IPS-18a (cell line): ENCODE data around the gene KCNH3.

Experiments used
- H3K27ac ChIP-seq: one replicate; pipeline ENCODE4 v1.5.1; 2013; ENCODE audit warnings: low read length
- H3K27me3 ChIP-seq: one replicate; pipeline ENCODE4 v1.6.1; 2013; ENCODE audit warnings: mild to moderate bottlenecking, low read length; ENCODE audit not compliant: control insufficient read depth, insufficient read depth
- H3K36me3 ChIP-seq: one replicate; pipeline ENCODE4 v1.6.1; 2013; ENCODE audit warnings: low read depth, low read length; ENCODE audit not compliant: control insufficient read depth
- H3K4me1 ChIP-seq: one replicate; pipeline ENCODE4 v1.6.1; 2013; ENCODE audit warnings: low read depth, low read length; ENCODE audit not compliant: control insufficient read depth
- H3K4me3 ChIP-seq: one replicate; pipeline ENCODE4 v1.5.1; 2013; ENCODE audit warnings: low read length
- H3K9ac ChIP-seq: one replicate; pipeline ENCODE4 v1.6.1; 2013; ENCODE audit warnings: mild to moderate bottlenecking, low read length, moderate library complexity
- H3K9me3 ChIP-seq: one replicate; pipeline ENCODE4 v1.6.1; 2013; ENCODE audit warnings: low read depth, low read length; ENCODE audit not compliant: control insufficient read depth

The KCNH3 gene

DNA sequence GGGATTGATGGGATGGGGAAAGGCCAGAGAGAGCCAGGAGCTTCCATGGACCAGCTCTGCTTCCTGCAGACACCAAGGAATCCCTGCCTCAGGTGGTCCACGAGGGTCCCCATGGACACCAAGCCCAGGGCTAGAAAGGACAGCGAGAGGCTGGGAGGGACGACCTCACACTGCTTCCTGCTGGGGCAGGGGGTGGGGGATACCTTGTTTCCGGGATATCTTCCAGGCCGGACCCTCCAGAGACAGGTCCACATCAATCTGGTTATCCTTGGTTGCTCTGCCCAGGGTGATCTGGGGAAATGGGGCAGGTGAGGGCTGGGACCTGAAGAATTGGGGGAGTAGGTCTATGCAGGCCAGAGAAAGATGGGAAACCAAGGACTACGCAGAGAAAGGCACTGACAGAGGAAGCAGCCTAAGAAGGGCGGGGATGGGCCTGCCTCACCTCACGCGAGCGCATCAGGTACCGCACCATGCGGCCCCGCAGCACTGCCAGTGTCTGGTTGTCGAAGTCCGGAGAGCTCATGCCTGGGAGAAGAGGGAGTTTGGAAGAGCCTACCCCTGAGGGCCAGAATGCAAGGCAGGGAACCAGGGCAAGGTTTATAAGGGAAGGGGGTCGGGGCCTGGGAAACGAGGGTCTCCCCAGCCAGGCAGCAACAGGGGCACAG lies 20.3 kb downstream of the KCNH3 start:
- peaks cover 53% of the 10 kb centered on the region for H3K36me3 ChIP-seq
- no peak overlapping the region for H3K27ac ChIP-seq
- H3K27me3 ChIP-seq = no peaks in the 10 kb centered on the region
- no peak overlapping the region for H3K4me3 ChIP-seq
- H3K9ac ChIP-seq = no peak overlapping the region
- no peaks in the 10 kb centered on the region for H3K4me1 ChIP-seq
- H3K9me3 ChIP-seq = no peaks in the 10 kb centered on the region

DNA sequence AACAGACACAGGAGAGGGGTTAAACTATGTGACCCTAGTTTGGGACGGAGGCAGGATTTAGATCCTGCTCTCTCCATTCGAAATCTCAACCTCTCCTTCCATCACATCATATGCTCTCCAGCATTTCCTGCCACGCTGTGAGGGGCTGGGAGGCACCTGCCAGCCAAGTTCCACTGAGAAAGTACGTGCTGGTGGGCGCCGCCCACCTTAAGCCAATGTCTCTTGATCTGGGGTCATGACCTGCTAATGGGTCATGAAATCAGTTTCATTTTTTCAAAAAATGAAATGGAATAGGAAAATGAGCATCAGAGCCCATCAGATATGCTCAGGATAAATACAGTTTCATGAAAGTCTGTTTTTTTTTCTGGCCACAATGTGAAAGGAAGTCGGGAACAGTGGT lies 21.9 kb downstream of the KCNH3 start:
- Histone ChIP-seq H3K4me3 (no peak overlapping the region), H3K36me3 (peaks cover 65% of the 10 kb centered on the region), H3K9ac (no peak overlapping the region), H3K27ac (no peak overlapping the region), H3K27me3 (no peaks in the 10 kb centered on the region), H3K9me3 (no peaks in the 10 kb centered on the region), H3K4me1 (no peaks in the 10 kb centered on the region)

DNA sequence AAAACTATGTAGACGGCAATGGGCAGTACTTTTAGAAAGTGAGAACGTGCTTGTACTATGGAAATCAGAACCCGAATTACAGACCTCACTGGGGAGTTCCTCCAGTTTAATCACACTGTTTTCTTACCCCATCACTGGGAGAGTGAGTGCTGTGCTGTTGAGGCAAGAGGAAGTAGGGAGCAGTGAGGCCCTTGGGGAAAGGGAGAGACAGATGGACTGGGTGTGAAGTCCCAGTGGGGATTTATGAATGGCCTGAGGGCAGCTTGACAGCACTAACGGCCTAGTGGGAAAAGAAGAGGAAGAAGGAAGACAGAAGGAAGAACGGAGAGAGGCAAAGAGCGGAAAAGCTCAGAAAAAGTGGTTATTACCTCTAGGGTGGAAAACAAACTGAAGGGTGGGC lies 23.4 kb downstream of the KCNH3 start:
- H3K36me3 ChIP-seq = peaks cover 66% of the 10 kb centered on the region
- H3K9me3 ChIP-seq = no peaks in the 10 kb centered on the region
- no peaks in the 10 kb centered on the region for H3K4me1 ChIP-seq
- H3K9ac ChIP-seq = no peak overlapping the region
- no peak overlapping the region for H3K27ac ChIP-seq
- no peaks in the 10 kb centered on the region for H3K27me3 ChIP-seq
- no peak overlapping the region for H3K4me3 ChIP-seq

DNA sequence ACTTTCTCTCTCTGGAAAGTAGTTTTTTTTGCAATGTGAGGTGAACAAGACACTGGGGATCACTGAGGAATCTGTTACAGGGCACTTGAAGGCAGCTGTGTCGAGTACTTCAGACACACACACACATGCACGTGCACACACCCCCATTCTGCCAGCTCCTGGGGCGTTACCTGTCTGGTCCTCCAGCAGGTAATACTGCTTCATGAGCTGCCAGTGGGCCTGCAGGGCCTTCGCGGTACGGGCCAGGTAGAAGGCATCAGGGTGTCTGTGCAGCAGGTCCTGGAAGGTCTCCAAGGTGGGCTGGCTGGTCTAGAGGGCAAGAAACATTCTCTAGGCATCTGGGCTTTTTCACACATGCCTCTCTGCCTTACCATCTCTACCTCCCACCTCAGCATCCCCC lies 24.0 kb downstream of the KCNH3 start:
- H3K36me3 ChIP-seq = peaks cover 66% of the 10 kb centered on the region
- no peaks in the 10 kb centered on the region for H3K9me3 ChIP-seq
- H3K4me3 ChIP-seq = no peak overlapping the region
- H3K27ac ChIP-seq = no peak overlapping the region
- H3K27me3 ChIP-seq = no peaks in the 10 kb centered on the region
- H3K9ac ChIP-seq = no peak overlapping the region
- H3K4me1 ChIP-seq = no peaks in the 10 kb centered on the region

DNA sequence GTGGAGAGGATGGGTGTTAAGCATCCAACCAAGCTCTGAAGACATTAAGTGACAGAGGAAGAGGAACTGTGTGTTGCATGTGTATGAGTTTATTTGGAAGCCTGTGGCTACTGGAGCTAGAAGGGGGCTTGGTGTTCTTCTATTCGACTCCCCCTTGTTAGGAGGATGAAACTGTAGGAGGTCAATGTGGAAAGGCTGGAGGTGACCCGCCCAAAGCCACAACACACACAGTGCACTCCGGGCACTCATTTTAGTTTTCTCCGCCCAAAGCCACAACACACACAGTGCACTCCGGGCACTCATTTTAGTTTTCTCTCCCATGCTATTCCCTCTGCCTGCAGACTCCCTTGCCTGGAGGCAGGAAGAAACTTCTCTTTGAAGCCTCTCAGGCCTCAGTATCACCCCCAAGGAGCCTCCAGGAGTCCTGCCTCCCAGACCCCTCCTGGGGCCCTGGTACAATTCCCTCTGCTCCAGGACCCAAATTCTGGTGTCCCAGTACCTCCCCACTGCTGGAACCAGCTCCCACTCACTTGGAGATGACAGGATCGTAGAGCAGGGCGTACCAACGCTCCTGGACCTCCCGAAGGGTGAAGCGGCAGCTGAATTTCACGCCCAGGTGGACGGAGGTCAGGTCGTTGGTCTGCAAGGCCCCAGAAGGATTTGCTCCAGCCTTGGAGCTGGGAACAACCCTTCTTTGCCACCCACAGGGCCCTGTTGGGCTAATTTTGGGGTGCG lies 25.3 kb downstream of the KCNH3 start:
- Histone ChIP-seq H3K36me3 (peaks cover 56% of the 10 kb centered on the region), H3K4me3 (no peak overlapping the region), H3K4me1 (no peaks in the 10 kb centered on the region), H3K9ac (no peak overlapping the region), H3K9me3 (no peaks in the 10 kb centered on the region), H3K27ac (no peak overlapping the region), H3K27me3 (no peaks in the 10 kb centered on the region)

DNA sequence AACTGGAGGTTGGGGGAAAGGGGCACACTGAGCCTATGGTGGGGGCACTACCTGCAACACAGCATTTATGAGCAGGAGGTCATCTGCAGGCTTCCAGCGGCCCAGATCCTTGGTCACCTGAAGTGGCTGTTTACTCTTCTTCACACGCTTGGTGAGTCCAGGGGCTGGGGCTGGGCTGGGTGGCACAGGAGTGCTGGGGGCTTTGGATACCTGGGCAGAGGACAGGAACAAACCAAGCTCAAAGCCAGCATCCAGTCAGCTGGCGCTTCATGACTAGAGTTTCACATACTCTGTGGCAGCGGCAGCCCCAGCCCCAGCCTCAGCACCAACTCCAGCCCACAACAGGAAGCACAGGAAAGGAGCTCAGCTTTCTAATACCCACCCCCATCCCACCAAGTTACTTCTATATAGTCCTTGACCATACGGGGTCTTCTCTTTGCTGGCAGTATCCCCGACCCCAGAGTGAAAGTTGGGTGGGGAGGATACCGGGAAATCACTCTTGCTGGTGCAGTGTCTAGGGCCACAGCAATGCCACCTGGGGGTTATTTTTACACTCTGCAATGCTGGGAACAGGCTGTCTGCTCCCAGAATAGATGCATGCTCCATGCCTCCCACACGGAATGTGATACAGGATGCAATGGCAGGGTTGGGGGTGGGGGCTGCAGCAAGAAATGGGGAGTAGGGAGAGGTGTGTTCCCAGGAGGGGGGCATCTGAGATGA lies 26.0 kb downstream of the KCNH3 start:
- H3K36me3 ChIP-seq = peaks cover 49% of the 10 kb centered on the region
- H3K4me3 ChIP-seq = no peak overlapping the region
- no peak overlapping the region for H3K27ac ChIP-seq
- H3K9ac ChIP-seq = no peak overlapping the region
- H3K9me3 ChIP-seq = no peaks in the 10 kb centered on the region
- H3K27me3 ChIP-seq = no peaks in the 10 kb centered on the region
- no peaks in the 10 kb centered on the region for H3K4me1 ChIP-seq

DNA sequence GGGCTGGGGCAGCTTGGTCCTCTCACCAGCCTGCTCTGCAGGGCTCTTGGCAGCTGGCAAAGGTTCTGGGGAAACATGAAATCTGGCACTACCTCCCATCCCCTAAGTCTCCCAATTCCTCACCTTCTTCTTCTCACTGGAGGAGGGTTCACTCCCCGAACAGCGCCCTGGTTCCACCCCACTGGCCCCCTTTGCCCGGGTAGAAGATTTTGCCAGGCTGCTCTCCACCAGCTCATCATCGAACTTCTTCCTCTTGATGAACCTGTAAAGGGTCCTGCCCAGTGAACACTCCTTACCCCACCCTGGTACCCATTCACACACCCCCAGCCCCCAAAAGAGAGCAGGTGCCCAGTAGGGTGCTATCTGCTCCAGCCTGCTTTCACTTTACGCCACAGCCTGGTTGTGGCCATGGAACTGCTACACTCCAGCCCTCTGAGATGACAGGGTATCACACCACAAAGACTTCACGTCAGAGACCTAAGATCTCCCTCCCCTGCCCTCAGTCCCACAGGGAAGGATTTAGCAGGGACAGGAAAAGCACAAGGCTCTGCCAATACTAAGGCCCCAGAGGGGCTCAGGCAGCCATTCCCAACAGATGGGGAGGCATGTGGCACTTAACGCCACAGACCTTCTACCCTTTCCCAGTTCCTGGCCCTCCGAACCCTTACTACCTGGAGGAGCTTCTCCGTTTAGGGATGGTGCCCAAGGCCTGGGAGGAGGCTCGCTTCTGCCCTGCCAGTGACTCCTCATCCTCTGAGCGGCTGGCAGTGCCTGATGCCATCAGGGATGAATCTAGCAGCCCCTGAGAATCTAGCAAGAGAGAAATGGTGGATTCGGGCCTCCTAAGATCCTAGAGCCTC lies 26.8 kb downstream of the KCNH3 start:
- Histone ChIP-seq H3K9me3 (no peaks in the 10 kb centered on the region), H3K4me3 (no peak overlapping the region), H3K4me1 (no peaks in the 10 kb centered on the region), H3K9ac (no peak overlapping the region), H3K27ac (no peak overlapping the region), H3K27me3 (no peaks in the 10 kb centered on the region), H3K36me3 (peaks cover 41% of the 10 kb centered on the region)

DNA sequence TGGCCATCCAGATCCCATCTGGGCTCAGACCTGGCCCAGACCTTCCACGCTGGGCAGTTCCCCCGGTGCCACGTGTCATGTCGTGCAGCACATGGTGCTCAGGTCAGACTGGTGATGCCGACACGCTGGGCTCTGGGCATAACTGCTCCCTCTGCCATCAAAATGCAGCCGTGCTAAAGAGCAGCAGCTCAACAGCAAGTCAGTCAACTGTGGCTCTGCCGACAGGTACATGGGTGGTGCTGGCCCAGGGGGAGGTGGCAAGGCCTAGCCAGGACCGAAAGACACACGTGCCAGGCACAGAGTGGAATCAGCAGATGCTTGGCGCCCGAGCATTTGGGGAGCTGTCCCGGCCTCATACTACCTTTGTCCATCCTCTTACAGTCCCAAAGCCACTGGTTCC lies 27.5 kb downstream of the KCNH3 start:
- H3K9ac ChIP-seq = no peak overlapping the region
- no peak overlapping the region for H3K27ac ChIP-seq
- no peak overlapping the region for H3K4me3 ChIP-seq
- H3K9me3 ChIP-seq = no peaks in the 10 kb centered on the region
- H3K4me1 ChIP-seq = no peaks in the 10 kb centered on the region
- no peaks in the 10 kb centered on the region for H3K27me3 ChIP-seq
- peaks cover 39% of the 10 kb centered on the region for H3K36me3 ChIP-seq

DNA sequence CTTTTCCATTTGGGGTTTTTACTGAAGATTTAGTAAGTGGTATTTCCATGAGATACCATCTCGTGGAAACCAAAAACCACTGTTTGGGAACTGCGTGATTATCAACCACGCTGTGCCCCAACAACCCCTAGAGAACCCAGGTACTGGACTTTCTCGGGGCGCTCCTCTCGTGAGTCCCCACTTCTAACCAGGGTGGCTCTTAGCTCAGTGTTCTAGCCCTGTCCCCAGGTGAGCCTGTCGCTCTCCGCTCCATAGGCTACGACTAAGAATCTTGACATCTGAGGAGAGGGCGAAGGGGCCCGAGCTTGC lies 28.4 kb downstream of the KCNH3 start:
- Histone ChIP-seq H3K4me1 (no peaks in the 10 kb centered on the region), H3K36me3 (peaks cover 32% of the 10 kb centered on the region)

DNA sequence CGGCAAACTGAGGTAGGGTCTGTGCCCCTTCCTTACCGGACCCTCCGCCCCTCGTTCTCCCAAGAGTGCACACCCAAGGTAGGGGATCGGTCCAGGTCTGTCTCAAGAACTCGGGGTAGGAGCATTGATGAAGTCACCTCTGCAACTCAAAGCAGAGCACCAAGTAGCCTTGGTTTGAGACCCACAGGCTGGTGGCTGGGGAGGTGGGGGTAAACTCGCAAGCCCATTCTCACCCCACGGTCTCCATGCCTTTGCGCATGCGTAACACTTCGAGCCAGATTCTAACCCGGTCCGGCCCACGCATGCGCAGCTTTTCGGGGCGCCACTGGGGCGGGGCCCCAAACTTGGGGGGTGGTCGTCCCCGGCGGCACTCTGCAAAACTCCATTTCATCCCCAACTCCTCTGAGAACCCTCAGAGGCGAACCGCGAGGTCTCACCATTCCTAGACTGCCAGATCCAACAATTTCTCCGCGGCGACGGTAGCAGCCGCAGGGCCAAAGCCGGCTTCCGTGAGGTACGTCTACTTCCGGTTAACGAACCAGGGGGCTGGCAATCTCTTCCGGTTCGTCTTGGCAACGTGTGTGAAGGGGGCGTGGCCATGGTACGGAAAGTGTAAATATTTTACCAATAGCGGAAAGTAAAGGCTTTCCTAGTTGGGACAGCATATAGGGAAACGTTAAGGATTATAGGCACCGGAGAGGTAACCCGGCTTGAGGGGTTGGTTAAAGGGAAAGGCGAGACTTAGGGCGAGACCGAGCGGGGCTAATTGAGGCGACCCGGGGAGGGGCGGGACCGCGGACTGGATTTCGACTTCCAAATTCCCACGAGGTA lies 29.0 kb downstream of the KCNH3 start, which contains the start of gene MCRS1:
Gene MCRS1, minus strand, starts transcription at position 532 of the 831 bp plus-strand sequence. CDS start 1,411 bp downstream, outside the sequence.
- Histone ChIP-seq H3K36me3 (peaks cover 26% of the 10 kb centered on the region), H3K9ac (peak within 1 kb of the TSS; percentile 75), H3K9me3 (no peaks in the 10 kb centered on the region), H3K4me3 (peak within 1 kb of the TSS; percentile 98), H3K27me3 (no peaks in the 10 kb centered on the region), H3K4me1 (no peaks in the 10 kb centered on the region), H3K27ac (peak within 1 kb of the TSS; percentile 70)

More for the DNA sequence above, 28.4 kb downstream of the KCNH3 start:
- Histone ChIP-seq H3K9ac (peak overlapping the region; percentile 75), H3K4me3 (peak overlapping the region; percentile 98), H3K27ac (peak overlapping the region; percentile 70), H3K27me3 (no peaks in the 10 kb centered on the region), H3K9me3 (no peaks in the 10 kb centered on the region)
